Bronchial epithelial cell (primary cell): ENCODE results near the gene DIAPH1. TPM values are rescaled to one million over a fixed set of nuclear protein-coding genes. Genes with fewer than 3 reads are reported as not detected.

ENCODE experiments used
- DNase-seq: peaks from one replicate; pipeline ENCODE4 v3.0.0-alpha.2; 2010; ENCODE audit warnings: low read depth
- FAIRE-seq: peaks from 2 replicates; lab custom pipeline; 2011; peaks lifted over from hg19 to GRCh38; lab: Jason Lieb, UNC
- H3K27me3 ChIP-seq: 2 replicates; pipeline ENCODE4 v1.5.1; 2011; ENCODE audit warnings: low read length; ENCODE audit not compliant: control insufficient read depth, insufficient read depth
- H3K36me3 ChIP-seq: 2 replicates; pipeline ENCODE4 v1.5.1; 2011; ENCODE audit warnings: low read length; ENCODE audit not compliant: control insufficient read depth, insufficient read depth
- H3K4me3 ChIP-seq: 2 replicates; pipeline ENCODE4 v1.5.1; 2011; ENCODE audit warnings: mild to moderate bottlenecking, low read depth, low read length, control low read depth
- total RNA-seq: library from RNA; depleted of rRNA; stranded (reverse); fragments of >200 nt; gene quantifications from 2 replicates; pipeline ENCODE4 v1.2.1, GENCODE V29; 2014
- TF ChIP-seq, protein P1 (sequence below): IDR thresholded peaks from 2 replicates; pipeline ENCODE4 v1.5.1; 2011; ENCODE audit warnings: mild to moderate bottlenecking, moderate library complexity, low read length, control low read depth, inconsistent platforms; ENCODE audit not compliant: insufficient read depth, severe bottlenecking

Gene DIAPH1
- total RNA-seq, 1 donor from 2014 or later, result 48.2 TPM

DNA sequence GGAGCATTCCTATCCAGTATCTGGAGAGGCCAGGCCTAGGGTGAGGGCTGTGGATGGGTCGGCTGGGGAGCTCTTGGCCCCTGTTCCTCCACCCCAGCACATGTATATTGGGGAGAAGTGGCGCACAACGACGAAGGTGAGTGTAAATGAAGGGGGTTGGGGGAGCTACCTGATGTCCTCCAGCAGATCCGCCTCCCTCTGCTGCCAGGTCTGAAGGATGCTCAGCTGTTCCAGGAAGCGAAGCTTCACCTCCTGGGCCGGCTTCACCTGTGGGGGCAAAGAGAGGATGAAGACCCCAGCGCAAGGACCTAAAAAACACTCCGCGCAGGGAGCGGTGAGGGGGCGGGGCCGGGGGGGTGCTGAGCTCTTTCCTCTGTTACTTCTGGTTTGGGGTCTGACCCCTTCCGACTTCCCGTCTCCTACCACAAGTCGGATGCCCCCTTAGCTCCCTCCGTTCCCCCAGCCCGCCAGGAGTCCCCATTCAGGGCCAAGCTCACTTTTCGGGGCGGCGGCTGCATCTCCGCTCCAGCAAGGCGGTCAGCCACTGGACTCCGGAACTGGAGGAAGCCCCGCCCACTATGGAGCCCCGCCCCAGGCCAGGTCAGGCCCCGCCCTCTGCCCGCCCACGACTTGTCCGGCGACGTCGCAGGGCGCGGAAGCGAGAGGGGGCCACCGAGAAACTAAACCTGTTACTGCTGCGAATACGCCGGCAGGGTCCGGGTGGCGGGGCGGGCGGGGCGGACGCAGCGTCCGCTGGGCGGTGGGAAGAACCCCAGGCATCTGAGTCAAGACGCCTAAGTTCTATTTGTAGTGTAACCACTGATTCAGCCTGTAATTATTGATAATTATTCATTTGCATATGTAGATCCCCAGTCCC lies 32.3 kb upstream of the DIAPH1 start, which contains the start of gene FCHSD1:
Gene FCHSD1, minus strand, starts transcription at position 568 of the 877 bp plus-strand sequence. Its CDS starts 50 bp downstream, at position 518.
- FAIRE-seq (no peak), DNase-seq (peak; percentile 55)
- H3K4me3 ChIP-seq, result peak within 1 kb of the TSS; percentile 64
- H3K27me3 ChIP-seq, result no peaks in the 10 kb centered on the region
- H3K36me3 ChIP-seq, result peaks cover 12% of the 10 kb centered on the region
- TF ChIP-seq, protein P1, sequence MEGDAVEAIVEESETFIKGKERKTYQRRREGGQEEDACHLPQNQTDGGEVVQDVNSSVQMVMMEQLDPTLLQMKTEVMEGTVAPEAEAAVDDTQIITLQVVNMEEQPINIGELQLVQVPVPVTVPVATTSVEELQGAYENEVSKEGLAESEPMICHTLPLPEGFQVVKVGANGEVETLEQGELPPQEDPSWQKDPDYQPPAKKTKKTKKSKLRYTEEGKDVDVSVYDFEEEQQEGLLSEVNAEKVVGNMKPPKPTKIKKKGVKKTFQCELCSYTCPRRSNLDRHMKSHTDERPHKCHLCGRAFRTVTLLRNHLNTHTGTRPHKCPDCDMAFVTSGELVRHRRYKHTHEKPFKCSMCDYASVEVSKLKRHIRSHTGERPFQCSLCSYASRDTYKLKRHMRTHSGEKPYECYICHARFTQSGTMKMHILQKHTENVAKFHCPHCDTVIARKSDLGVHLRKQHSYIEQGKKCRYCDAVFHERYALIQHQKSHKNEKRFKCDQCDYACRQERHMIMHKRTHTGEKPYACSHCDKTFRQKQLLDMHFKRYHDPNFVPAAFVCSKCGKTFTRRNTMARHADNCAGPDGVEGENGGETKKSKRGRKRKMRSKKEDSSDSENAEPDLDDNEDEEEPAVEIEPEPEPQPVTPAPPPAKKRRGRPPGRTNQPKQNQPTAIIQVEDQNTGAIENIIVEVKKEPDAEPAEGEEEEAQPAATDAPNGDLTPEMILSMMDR, result no peak

DNA sequence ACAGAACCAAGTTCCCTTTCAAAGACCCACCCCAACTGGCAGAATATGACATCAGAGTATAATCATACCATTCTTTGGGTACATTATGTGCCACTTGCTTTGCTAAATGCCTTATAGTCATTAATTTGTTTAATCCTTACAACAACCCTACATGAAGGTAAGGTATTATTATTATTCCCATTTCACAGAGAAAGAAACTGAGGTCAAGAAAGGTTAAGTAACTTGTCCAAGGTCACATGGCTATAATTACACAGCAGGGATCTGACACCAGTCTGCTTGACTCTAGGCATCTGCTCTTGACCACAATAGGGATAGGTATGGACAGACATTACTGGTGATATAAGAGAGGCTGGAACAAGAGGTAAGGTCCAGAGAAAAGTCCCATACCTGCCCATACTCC lies 31.2 kb upstream of the DIAPH1 start:
- peaks cover 7% of the 10 kb centered on the region for H3K36me3 ChIP-seq
- no peak overlapping the region for H3K4me3 ChIP-seq
- TF ChIP-seq, protein P1, result no peak
- no peaks in the 10 kb centered on the region for H3K27me3 ChIP-seq
- FAIRE-seq, result no peak
- DNase-seq, result no peak

DNA sequence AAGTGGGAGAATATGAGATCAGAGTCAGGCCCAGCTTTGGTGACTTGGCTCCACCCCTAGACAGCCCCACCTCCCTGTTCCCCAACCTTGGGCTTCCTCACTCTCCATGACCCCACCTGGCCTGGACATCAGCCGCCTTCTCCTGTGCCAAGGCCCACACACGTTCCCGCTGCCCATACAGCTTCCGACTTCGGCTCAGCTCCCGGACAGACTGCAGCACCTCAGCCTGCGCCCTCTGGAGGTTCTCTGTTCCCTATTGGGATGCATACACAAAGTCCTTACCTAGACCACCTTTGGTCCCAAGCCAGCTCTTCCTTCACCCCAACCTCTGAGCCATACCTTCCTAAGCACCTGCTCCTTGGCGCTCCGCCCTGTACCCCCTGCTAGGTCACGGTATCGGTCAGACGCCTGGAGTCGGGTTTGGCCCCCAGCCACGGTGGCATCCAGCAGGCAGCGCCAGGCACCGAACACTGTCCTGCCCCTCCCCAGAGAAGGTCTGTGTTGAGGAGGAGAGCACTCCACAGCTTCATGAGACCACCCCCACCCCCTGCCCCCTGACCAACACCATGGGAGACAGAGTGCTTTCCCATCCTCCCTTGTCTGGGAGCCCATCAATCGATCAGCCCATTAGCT lies 30.4 kb upstream of the DIAPH1 start:
- TF ChIP-seq, protein P1, result no peak
- DNase-seq (no peak), FAIRE-seq (no peak)
- H3K4me3 ChIP-seq, result no peak overlapping the region
- H3K27me3 ChIP-seq, result no peaks in the 10 kb centered on the region
- peaks cover 5% of the 10 kb centered on the region for H3K36me3 ChIP-seq

DNA sequence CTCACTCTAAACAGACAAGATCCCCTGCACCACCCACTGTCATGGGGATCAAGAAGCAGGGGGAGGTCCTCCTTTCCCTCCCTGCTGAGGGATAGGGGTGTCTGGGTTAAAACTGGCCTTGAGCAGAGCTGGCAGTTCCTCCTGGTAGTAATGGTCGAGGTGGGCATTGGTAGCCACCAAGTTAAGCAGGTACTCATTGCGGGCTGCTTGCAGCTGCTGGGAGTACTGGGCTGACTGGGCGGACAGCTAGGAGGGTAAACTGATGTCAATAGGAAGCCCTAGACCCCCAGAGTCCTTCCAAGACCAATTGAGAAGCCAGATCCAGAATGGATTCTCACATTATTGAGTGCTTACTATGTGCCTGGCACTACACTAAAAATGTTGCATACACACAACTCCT lies 29.1 kb upstream of the DIAPH1 start:
- FAIRE-seq, result no peak
- TF ChIP-seq, protein P1, result no peak
- Histone ChIP-seq H3K27me3 (no peaks in the 10 kb centered on the region), H3K36me3 (peaks cover 6% of the 10 kb centered on the region), H3K4me3 (no peak overlapping the region)
- DNase-seq, result no peak

DNA sequence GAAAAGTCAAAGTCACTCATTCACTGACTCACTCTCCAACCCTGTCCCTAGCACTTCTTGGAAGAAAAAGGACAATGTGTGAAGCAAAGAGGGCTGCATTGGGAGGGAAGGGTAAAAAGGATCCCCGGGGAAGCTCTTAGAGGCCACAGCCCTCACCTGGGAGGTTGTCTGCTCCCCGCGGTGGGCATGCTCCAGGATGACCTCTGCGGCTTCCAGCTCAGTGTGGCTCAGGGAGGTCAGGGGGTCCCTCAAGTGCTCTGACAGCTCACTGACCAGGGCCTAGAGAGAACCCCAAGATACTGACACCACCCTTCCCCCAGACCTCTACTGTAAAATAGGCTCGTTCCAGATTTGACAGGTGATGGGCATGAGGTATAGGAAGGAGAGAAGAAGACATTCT lies 28.4 kb upstream of the DIAPH1 start:
- TF ChIP-seq, protein P1, result no peak
- FAIRE-seq (no peak), DNase-seq (no peak)
- Histone ChIP-seq H3K36me3 (peaks cover 8% of the 10 kb centered on the region), H3K27me3 (no peaks in the 10 kb centered on the region), H3K4me3 (no peak overlapping the region)
